ENCODE measurements around the gene AKAP13.

GRCh38 chr15:85773970-85774369 lies 393.6 kb downstream of the AKAP13 start:
- TF ChIP-seq GATA2 (IDR thresholded peaks at IDR 0.05; ENCODE audit: low read depth, low read length), result no peak
- TF ChIP-seq GATA3 (IDR thresholded peaks at IDR 0.05; ENCODE audit: low read depth, low read length), result no peak
